SIG-M5 treated with dmso at 0.1 percent for 504 hours (cell line): ENCODE measurements around the gene N4BP2.
"Not testable (repeated sequence)": the region's sequence is repeated elsewhere in the genome, so short reads cannot be mapped to it uniquely, and the experiment has no call there.

Experiments
- DNase-seq: peaks from one replicate; lab custom pipeline; 2025; ENCODE audit not compliant: unreplicated experiment; lab: John Stamatoyannopoulos, UW

The N4BP2 gene

DNA sequence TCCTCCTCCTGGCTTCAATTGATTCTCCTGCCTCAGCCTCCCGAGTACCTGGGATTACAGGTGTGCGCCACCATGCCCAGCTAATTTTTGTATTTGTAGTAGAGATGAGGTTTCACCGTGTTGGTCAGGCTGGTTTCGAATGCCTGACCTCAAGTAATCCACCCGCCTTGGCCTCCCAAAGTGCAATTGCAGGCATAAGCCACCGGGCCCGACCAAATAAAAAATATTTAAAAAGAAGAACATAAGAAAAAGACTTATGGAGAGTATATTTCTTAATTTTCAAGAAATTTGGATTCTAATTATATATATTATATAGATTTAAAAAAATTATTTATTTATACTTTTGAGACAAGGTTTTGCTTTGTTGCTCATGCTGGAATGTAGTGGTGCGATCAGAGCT lies 29.8 kb downstream of the N4BP2 start:
- DNase-seq: no peak

DNA sequence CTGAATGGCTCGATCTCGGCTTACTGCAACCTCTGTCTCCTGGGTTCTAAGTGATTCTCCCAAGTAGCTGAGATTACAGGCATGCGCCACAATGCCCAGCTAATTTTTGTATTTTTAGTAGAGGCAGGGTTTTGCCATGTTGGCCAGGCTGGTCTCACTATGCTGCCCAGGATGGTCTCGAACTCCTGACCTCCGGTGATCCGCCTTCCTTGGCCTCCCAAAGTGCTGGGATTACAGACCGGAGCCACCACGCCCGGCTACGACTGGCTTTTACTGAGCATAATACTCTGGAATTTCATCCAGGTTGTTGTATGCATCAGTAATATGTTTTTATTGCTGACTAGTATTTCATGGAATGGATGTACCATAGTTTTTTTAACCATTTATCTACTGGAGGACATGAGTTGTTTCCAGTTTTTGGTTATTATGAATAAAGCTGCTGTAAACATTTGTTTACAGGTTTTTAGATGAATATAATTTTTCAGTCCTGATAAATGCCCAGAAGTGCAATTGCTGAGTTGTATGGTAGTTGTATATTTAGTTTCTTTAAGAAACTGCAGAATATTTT lies 31.2 kb downstream of the N4BP2 start:
- no peak for DNase-seq

DNA sequence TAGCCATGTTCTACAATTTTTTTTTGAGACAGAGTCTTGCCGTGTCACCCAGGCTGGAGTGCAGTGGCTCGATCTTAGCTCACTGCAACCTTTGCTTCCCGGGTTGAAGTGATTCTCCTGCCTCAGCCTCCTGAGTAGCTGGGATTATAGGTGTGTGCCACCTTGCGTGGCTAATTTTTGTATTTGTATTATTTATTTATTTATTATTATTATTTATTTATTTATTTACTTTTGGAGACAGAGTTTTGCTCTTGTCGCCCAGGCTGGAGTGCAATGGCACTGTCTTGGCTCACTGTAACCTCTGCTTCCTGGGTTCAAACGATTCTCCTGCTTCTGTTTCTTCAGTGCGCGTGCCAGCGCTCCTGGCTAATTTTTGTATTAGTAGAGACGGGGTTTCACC lies 36.8 kb downstream of the N4BP2 start:
- DNase-seq: not testable (repeated sequence)

DNA sequence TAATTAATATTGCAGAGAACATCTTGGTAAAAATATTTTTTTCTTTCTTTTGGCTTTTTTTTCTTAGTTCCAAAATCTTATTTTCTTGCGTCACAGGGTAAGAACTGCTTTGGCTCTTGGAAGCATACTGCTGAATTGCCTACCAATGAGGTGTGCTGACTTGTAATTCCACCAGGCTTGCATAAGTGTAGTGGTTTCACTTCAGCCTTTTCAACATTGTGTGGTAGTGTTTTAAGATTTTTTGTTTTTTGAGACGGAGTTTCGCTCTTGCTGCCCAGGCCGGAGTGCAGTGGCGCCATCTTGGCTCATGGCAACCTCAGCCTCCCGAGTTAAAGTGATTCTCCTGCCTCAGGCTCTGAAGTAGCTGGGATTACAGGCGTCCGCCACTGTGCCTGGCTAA lies 42.4 kb downstream of the N4BP2 start:
- DNase-seq: peak; percentile 72

DNA sequence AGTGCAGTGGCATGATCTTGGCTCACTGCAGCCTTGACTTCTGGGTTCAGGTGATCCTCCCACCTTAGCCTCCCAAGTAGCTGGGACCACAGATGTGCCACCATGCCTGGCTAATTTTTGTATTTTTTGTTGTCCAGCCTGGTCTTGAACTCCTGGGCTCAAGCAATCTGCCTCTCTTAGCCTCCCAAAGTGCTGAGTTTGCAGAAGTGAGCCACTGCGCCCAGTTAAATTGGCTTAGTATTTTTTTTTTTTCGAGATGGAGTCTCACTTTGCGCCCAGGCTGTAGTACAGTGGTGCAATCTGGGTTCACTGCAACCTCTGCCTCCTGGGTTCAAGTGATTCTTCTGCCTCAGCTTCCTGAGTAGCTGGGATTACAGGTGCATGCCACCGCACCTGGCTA lies 50.5 kb downstream of the N4BP2 start:
- DNase-seq: not testable (repeated sequence)

DNA sequence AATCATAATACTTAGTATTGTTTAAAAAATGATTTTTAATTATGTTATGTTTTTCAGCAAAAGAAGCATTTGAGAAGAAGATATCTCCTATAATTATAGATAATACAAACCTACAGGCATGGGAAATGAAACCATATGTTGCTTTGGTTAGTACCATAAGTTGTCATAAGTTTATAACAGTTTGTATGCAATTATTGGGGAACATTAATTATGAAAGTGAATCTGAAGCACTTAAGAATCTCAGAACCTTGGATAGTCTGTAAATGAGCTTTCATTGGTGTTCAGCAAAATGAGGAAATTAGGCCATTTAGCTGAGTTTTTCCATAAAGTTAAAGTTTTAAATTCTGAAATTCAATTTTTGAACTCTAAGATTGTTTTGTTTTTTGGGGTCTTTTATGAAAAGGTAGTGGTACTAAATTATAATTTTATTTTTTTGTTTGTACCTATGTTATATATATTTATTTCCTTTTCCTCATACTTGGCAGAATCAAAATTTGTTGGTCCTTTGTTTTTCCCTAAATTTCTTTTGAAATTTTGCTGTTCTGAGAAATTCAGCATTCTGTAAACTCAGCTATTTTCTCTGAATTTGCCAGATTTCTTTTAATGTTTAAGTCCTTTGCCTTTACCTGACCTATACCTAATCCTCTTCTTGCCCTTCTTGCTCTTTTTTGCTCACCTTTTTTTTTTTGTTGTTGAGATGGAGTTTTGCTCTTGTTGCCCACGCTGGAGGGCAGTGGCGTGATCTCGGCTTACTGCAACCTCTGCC lies 55.6 kb downstream of the N4BP2 start:
- DNase-seq: no peak

GRCh38 chr4:40114206-40114605 lies 57.6 kb downstream of the N4BP2 start:
- peak; percentile 42 for DNase-seq

DNA sequence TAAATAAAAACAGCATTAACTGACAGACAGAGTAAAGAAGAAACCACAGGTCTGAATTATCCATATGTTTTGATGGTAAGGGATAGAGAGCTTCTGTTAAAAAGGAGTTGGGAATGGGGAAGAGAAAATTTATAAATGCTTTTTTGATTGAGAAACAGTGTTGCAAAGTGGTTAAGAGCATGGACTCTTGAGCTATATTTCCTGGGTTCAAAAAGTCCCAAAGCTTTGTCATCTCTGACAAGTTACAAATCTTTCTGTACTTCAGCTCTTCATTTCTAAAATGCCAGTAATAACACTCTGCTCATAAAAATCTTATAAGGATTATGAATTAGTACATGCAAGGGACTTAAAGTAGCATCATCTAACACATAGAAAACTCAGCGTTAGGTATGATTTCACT lies 62.2 kb downstream of the N4BP2 start:
- no peak for DNase-seq

- DNase-seq: no peak
Measured at GRCh38 chr4:40119344-40119743, 62.7 kb downstream of the N4BP2 start.

DNA sequence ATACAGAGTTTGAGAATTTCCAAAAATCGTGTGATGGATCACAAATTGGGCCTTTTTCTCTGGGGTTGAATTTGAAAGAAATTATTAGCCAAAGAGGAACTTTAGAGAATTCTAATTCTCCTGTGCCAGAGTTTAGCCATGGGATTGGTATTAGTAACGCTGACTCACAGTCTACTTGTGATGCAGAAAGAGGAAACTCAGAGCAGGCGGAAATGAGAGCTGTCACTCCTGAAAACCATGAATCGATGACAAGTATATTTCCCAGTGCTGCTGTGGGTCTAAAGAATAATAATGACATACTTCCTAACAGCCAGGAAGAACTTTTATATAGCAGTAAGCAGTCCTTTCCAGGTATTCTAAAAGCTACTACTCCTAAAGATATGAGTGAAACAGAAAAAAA lies 64.9 kb downstream of the N4BP2 start:
- peak; percentile 86 for DNase-seq

- DNase-seq: no peak
Measured at GRCh38 chr4:40122941-40123340, 66.3 kb downstream of the N4BP2 start.

DNA sequence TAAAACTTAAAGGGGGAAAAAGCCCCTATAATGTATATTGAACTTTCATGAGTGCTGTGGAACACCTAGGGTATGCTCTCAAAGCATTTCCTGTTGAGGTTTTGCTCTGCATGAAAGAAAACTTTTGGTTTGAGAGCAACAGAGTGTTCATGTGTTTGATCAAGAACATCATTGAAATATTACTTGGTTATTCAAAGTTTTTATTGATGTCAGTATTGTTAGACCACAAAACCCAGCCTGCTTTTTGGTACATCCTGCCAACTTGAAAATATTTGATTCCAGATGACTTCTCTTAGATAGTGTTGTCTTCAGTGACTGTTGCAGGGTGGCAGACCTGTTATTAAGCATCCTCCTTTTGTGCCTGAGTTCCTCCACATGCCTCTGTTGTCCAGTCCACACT lies 68.0 kb downstream of the N4BP2 start:
- no peak for DNase-seq

- no peak for DNase-seq
Measured at GRCh38 chr4:40130401-40131036, 73.9 kb downstream of the N4BP2 start.

DNA sequence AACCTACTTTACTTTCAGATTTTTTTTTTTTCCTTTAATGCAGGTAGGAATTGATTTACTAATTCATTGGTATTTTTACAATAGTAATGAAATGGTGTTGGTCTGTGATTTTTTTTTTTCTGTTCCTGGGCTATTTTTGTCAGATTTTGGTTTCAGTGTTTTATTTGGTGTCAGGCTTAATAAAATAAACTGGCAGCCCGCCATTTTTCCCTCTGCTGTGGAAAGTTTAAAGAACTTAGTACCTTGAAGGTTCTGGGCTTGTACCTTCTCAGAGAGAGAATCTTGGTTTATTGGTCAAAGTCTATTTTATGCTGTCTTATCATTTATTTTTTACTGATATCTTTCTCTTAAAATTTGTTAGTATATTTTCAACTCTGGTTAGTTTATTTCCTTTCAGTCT lies 76.2 kb downstream of the N4BP2 start:
- DNase-seq: no peak

DNA sequence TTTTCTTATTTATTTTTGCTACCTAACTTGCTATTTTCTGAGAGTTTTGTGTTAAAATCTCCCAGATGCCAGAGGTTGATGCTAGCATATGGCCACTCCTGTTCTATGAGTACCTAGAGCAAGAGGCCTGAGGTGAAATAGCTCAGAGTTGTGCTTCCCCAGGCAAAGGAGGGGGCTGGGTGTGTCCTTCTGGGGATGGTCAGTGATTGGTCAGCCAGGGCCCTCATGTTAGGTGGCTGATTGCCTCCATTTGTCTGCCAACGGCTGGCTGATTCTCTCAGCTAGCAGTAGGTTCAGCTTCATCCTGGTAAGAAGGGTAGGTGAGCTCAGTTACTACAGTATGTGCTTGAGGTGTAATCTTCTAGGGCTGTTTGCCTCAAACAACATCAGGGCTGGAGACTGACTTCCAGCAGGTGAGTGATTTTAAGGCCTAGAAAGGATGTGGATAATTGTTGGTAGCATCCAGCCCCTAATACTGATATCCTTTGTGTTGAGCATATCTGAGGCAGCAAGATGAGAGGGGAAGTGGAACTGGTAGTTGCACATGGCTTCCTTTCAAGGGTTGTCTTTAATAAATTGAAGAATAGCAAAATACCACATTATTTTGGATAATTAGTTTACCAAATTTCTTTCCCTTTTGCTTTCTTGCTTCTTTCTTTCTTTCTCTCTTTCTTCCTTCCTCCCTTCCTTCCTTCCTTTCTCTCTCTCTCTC lies 77.7 kb downstream of the N4BP2 start:
- DNase-seq: no peak

DNA sequence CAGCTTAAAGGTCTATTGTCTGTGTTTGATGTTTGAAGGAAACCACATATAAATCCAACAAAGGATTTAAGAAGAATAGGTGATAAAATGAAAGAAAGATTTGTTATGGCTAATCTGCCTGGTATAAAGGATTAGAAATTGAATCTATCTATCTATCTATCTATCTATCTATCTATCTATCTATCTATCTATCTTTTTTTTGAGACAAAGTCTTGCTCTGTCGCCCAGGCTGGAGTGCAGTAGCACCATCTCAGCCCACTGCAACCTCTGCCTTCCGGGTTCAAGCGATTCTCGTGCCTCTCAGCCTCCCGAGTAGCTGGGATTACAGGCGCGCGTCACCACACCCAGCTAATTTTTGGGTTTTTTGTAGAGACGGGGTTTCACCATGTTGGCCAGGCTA lies 79.6 kb downstream of the N4BP2 start:
- not testable (repeated sequence) for DNase-seq

GRCh38 chr4:40140196-40140595 lies 83.5 kb downstream of the N4BP2 start:
- no peak for DNase-seq

- DNase-seq: not testable (repeated sequence)
Measured at GRCh38 chr4:40140597-40140996, 83.9 kb downstream of the N4BP2 start.

DNA sequence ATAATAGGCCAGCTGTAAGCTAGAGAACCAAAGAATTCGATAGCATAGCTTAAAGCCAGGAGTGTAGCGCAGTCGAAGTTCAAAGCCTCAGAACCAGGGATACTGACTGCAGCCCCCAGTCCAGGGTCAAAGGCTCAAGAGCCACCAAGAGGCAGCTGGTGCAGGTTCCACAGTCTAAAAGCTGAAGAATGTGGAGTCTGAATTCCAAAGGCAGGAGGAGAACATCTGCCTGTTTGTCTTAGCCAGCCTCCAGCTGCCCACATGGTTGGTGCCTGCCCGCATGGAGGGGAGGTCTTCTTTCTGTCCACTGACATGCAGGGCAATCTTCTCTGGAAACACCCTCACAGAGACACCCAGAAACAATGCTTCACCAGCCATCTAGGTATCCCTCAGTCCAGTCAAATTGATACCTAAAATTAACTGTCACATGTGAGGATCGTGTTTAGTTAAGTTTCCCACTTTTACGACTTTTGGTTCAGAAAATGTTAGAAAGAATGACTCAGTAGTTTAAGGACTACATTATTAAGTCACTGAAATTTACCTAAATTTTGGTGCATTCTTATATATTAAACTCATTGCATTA lies 87.4 kb downstream of the N4BP2 start:
- DNase-seq: no peak

DNA sequence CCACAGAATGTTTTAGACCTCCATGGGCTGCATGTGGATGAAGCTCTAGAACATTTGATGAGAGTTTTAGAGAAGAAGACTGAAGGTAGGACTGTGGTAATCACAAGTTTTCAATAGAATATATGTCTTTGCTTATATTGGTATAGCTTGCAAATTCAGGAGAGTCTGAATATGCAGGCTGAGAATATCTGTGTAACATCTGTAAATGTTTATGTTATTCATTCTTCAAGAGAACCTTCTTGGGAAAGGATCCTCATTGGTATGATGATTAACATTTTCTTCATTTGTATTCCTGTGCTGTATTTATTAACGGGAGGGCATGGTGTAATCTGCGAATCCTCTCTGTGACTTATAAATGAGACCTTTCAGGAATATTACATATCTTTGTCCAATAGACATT lies 88.1 kb downstream of the N4BP2 start:
- DNase-seq: no peak

DNA sequence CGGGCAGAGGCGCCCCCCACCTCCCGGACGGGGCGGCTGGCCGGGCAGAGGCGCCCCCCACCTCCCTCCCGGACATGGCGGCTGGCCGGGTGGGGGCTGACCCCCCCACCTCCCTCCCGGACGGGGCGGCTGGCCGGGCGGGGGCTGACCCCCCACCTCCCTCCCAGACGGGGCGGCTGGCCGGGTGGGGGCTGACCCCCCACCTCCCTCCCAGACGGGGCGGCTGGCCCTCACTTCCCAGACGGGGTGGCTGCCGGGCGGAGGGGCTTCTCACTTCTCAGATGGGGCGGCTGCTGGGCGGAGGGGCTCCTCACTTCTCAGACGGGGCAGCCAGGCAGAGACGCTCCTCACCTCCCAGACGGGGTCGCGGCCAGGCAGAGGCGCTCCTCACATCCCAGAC lies 90.8 kb downstream of the N4BP2 start:
- DNase-seq: not testable (repeated sequence)
